Mononuclear cell (primary cell): ENCODE data around the gene DOK7. TPM values are rescaled to one million over a fixed set of nuclear protein-coding genes. Genes with fewer than 3 reads are reported as not detected.

ENCODE experiments used
- H3K27me3 ChIP-seq: 2 replicates; pipeline ENCODE4 v1.6.0; 2011; ENCODE audit warnings: low read length, control low read depth; ENCODE audit not compliant: insufficient read depth
- H3K4me1 ChIP-seq: 2 replicates; pipeline ENCODE4 v1.5.1; 2011; ENCODE audit warnings: mild to moderate bottlenecking, low read length, control low read depth; ENCODE audit not compliant: insufficient read depth
- H3K4me3 ChIP-seq: 2 replicates; pipeline ENCODE4 v1.5.1; 2011; ENCODE audit warnings: mild to moderate bottlenecking, low read length, moderate library complexity
- H3K9me3 ChIP-seq: 2 replicates; pipeline ENCODE4 v1.5.1; 2011; ENCODE audit warnings: low read depth, mild to moderate bottlenecking, control low read depth, low read length
- total RNA-seq: library from RNA; depleted of rRNA; stranded (reverse); fragments of >200 nt; gene quantifications from one replicate; pipeline ENCODE4 v1.2.3, GENCODE V29; 2012

DOK7 gene
- total RNA-seq, 1 donor: 0.63 TPM

GRCh38 chr4:3491681-3492405, 28.7 kb downstream of the DOK7 start:
- no peak overlapping the region for H3K4me3 ChIP-seq
- H3K4me1 ChIP-seq: no peaks in the 10 kb centered on the region
- H3K9me3 ChIP-seq: no peaks in the 10 kb centered on the region
- no peaks in the 10 kb centered on the region for H3K27me3 ChIP-seq

- H3K4me3 ChIP-seq: no peak overlapping the region
- no peaks in the 10 kb centered on the region for H3K27me3 ChIP-seq
- H3K9me3 ChIP-seq: no peaks in the 10 kb centered on the region
- no peaks in the 10 kb centered on the region for H3K4me1 ChIP-seq
These were observed 29.9 kb downstream of the DOK7 start for GRCh38 chr4:3492741-3493719.

DNA sequence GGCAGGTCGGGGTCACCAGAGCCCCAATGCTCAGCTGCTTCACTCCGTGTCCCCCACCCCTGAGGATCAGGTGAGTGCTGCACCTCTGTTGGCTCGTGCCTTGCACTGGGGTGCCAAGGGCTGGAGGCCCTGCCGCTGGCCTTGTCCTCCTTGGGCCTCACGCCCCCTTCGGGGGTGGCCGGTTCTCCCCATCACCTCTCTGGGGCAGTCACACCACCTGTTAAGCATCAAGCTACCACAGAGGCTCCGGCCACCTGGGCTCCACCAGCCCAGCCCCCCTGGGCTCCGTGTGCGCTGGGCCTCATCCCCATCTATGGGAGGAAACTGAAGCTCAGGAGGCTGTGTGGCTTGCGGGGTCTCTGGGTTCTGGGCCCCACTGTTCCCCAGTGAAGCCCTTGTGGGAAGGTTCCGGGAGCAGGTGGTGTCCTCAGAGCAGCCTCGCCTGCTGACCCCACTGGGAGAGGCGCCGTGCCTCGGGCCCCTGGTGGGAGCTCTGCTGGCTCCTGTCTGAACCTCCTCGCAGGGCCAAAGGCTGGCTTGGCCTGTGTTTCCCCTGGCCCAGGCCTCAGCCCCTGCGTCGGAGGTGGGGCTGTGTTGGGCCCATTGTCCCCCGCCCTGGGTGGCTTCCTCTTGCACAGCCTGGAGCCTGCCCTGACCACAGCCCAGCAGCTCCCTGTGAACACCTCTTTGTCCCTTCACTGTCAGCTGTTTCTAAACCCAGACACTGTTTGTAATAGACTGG, 30.8 kb downstream of the DOK7 start:
- no peak overlapping the region for H3K4me3 ChIP-seq
- no peaks in the 10 kb centered on the region for H3K27me3 ChIP-seq
- no peaks in the 10 kb centered on the region for H3K4me1 ChIP-seq
- no peaks in the 10 kb centered on the region for H3K9me3 ChIP-seq

GRCh38 chr4:3494462-3494871, 31.4 kb downstream of the DOK7 start:
- H3K27me3 ChIP-seq: no peaks in the 10 kb centered on the region
- no peaks in the 10 kb centered on the region for H3K9me3 ChIP-seq

GRCh38 chr4:3495204-3495975, 32.3 kb downstream of the DOK7 start:
- Histone ChIP-seq H3K9me3 (no peaks in the 10 kb centered on the region), H3K27me3 (no peaks in the 10 kb centered on the region), H3K4me3 (no peak overlapping the region), H3K4me1 (no peaks in the 10 kb centered on the region)

More at GRCh38 chr4:3494462-3494871, 31.4 kb downstream of the DOK7 start:
- Histone ChIP-seq H3K4me1 (no peaks in the 10 kb centered on the region), H3K4me3 (no peak overlapping the region)

- Histone ChIP-seq H3K9me3 (no peaks in the 10 kb centered on the region), H3K4me3 (no peak overlapping the region), H3K4me1 (no peaks in the 10 kb centered on the region), H3K27me3 (no peaks in the 10 kb centered on the region)
These were observed 32.9 kb downstream of the DOK7 start for GRCh38 chr4:3496021-3496420.

GRCh38 chr4:3497095-3497494, 34.0 kb downstream of the DOK7 start:
- Histone ChIP-seq H3K27me3 (no peaks in the 10 kb centered on the region), H3K4me1 (no peaks in the 10 kb centered on the region), H3K4me3 (no peak overlapping the region), H3K9me3 (no peaks in the 10 kb centered on the region)

DNA sequence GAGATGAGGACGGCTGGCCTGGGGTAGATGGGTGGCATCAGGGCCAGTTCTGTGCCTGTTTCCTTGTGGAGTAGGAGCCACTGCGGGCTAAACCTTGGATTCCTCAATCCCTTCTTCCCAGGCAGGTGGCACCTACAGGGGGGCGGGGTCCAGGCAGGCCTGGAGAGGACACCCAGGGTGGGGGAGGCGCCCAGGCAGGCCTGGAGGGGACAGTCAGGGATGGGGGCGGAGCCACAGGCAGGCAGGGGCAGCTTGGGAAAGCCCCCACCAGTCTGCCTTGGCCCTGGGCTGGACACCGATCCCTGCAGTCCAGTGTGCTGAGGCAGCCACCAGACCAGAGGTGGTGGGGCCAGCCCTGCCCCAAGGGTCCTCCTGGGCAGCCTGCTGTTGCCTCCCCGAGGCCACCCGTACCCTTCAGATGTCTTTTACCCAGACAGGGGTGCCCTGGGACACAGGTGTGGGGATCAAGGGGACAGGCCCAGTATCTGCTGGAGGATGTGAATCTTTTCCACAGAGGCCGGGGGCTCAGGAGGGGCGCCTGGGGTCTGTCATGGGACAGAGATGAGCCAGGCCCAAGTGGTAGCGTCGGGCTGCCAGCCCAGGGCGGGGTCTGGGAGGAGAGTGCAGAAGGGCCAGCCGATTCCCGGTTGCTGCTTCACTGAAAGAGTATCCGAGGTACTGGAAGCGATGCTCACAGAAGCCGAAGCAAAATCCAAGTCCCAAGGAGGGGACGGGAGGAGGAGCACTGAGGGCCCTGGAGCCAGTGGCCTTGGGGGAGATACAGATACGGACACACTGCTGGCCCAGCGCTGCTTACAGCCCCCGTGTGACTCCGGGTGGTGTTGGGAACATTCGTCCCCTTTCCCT, 34.6 kb downstream of the DOK7 start:
- Histone ChIP-seq H3K4me3 (no peak overlapping the region), H3K27me3 (no peaks in the 10 kb centered on the region), H3K4me1 (no peaks in the 10 kb centered on the region), H3K9me3 (no peaks in the 10 kb centered on the region)

DNA sequence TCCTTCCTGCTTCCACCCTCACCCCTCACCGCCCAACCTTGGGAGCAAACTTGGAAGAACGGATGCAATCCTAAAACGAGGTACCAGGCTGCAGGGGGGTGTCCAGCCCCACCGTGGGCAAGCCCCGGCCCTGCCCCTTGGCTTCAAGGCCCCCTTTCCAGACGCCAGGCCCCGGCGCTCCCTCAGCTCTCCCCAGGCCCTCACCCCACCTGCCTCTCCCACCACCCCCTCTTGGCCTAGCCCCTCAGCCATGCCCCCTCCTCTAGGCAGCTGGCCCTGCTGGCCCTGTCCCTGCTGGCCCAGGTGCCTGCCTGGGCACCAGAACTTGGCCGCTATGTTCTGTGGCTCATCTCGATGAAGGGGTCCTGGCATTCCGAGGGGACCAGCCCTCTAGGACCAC, 35.3 kb downstream of the DOK7 start:
- Histone ChIP-seq H3K27me3 (no peaks in the 10 kb centered on the region), H3K4me1 (no peaks in the 10 kb centered on the region), H3K9me3 (no peaks in the 10 kb centered on the region), H3K4me3 (no peak overlapping the region)

- H3K27me3 ChIP-seq: no peaks in the 10 kb centered on the region
- H3K4me3 ChIP-seq: no peak overlapping the region
- H3K9me3 ChIP-seq: no peaks in the 10 kb centered on the region
- H3K4me1 ChIP-seq: no peaks in the 10 kb centered on the region
These were observed 35.9 kb downstream of the DOK7 start for GRCh38 chr4:3498901-3499510.

DNA sequence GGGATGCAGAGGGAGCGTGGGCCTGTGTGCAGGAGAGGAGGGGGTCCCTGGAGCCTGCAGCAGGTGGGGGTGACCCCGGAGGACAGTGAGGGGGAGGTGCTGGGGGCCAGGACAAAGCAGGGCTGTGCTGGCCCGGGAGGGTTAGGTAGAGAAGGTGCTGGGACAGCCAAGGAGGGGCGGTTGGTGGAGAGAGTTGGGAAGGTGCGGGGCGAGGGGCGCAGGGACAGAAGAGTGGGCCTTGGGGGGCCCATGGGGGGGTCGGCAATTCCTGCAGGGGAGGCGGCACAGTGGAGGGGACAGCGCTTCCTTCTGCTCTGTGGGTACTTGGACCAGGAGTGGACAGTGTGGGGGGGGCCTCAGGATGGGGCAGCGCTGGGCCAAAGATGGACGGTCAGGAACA, 36.6 kb downstream of the DOK7 start:
- H3K4me1 ChIP-seq: no peaks in the 10 kb centered on the region
- H3K27me3 ChIP-seq: no peaks in the 10 kb centered on the region
- H3K4me3 ChIP-seq: no peak overlapping the region
- no peaks in the 10 kb centered on the region for H3K9me3 ChIP-seq

DNA sequence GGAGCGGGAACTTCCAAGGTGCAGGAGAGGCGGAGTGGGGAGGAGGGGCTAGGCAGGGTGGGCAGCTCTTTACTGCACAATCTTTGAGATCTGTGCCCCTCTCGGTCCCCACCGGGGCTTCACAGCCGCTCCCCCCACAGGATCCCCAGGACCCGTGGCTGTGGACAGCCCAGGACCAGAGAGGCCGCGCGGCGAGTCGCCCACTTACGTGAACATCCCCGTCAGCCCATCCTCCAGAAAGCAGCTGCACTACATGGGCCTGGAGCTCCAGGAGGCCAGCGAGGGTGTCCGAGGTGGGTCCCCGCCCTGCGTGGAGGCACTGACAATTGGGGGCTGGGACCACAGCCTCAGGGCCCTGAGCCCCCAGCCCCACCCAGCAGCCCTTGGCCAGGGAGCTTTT, 37.0 kb downstream of the DOK7 start:
- H3K4me1 ChIP-seq: no peaks in the 10 kb centered on the region
- H3K9me3 ChIP-seq: no peaks in the 10 kb centered on the region
- H3K27me3 ChIP-seq: no peaks in the 10 kb centered on the region
- H3K4me3 ChIP-seq: no peak overlapping the region

- Histone ChIP-seq H3K27me3 (no peaks in the 10 kb centered on the region), H3K4me1 (no peaks in the 10 kb centered on the region), H3K9me3 (no peaks in the 10 kb centered on the region), H3K4me3 (no peak overlapping the region)
These were observed 37.6 kb downstream of the DOK7 start for GRCh38 chr4:3500634-3501101.
